GM18519 (cell line): Measurements from ENCODE around the gene MATK.
"Not testable (repeated sequence)": the region's sequence is repeated elsewhere in the genome, so short reads cannot be mapped to it uniquely, and the experiment has no call there.

Experiments used
- ATAC-seq: cut with Tn5 transposase; IDR thresholded peaks from one replicate; pipeline ENCODE4 v1.9.1; 2021; ENCODE audit warnings: mild to moderate bottlenecking, moderate library complexity; ENCODE audit not compliant: unreplicated experiment, low FRiP score

The MATK gene

DNA sequence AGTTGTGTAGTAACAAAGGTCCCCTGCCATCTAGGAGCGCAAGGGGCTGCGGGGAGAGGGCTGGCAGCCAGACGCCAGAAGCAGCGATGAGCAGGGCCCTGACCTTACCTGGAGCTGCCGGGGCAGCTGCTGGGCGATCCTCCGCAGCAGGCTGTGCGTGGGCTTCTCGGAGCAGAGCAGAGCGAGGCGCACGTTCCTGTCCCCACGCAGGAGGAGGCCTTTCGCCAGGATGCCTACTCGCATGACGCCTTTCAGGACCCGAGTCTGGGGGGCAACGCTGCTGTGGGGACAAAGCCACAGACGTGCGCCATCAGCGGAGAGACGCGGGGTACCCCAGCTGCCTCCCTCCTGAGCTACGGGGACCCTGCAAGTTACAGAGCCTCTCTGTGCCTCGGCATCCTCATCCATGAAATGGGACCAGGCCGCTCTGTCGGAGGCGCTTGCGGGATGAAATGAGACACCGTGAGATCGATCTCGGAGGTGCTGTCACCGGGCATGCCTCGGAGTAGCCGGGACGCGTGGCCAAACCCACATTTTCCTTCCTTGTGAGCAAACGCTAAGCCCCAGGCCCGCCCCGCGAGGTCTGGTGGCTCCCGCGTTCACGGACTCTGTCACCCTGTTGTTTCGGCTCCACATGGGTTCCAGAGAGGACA, 30.5 kb upstream of the MATK start:
- ATAC-seq, result no peak

GRCh38 chr19:3816148-3816547, 30.0 kb upstream of the MATK start:
- ATAC-seq, result not testable (repeated sequence)

- ATAC-seq, result no peak
These were observed 28.5 kb upstream of the MATK start for GRCh38 chr19:3814648-3815047.

- no peak for ATAC-seq
These were observed 27.6 kb upstream of the MATK start for GRCh38 chr19:3813473-3814392.

- no peak for ATAC-seq
These were observed 24.7 kb upstream of the MATK start for GRCh38 chr19:3810708-3811355.

DNA sequence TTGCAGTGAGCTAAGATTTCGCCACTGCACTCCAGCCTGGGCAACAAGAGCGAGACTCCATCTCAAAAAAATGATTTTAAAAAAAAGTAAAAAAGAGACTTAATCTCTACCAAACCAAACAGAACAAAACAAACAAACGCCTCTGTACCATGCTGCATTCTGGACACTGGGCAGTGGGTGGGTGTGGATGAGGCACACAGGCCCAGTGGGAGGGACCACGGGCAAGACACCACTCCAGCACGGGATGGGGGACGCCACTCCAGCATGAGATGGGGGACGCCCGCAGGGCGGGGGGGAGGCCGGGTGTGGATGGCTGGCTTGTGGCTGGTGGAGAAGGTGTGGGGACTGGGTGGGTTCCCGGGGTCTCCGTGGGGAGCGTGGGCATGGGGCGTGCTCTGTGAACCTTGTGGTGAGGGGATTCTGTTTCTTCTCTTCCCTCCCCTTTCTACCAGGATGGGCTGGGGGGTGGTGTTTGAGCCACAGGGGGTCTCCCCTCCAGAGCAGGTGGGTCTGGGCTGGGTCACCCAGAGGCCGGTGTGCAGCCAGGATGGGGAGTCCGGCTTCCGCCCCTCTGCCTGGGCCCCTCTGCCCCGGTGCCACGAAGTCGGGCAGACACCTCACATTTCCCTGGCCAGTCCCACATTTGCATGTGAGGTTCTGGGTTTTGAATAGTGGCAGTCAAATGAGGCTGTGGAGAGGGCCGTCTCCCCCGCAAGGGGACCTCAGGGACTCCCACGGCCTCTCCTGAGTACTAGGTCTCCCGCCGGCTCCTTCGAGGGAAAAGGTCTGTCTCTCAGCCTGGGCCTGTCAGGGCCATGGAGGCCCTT, 23.9 kb upstream of the MATK start:
- ATAC-seq, result no peak

- no peak for ATAC-seq
These were observed 22.4 kb upstream of the MATK start for GRCh38 chr19:3808420-3809143.

DNA sequence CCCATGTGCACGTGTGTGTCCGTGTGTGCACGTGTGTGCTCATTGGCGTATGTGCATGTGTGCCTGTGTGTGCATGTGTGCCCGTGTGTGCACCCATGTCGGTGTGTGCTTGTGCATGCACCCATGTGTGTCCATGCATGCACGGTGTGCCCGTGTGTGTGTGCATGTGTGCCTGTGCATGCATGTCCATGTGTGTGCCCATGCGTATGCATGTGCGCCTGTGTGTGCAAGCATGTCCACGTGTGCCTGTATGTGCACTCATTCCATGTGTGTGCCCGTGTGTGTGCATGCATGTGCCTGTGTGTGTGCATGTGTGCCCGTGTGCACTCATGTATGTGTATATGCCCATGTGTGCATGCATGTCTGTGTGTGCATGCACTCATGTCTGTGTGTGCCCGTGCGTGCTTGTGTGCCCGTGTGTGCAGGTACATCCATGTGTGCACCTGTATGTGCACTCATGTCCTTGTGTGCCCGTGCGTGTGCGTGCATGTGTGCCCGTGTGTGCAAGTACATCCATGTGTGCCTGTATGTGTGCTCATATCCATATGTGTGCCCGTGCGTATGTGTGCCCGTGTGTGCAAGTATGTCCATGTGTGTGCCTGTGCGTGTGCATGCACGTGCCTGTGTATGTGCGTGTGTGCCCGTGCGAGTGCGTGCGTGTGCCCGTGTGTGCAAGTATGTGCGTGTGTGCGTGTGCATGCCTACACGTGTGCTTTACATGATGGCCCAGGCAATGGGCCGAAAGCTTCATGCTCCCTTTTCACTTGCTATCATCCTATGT, 21.6 kb upstream of the MATK start:
- no peak for ATAC-seq

- ATAC-seq, result no peak
These were observed 20.9 kb upstream of the MATK start for GRCh38 chr19:3807131-3807480.

DNA sequence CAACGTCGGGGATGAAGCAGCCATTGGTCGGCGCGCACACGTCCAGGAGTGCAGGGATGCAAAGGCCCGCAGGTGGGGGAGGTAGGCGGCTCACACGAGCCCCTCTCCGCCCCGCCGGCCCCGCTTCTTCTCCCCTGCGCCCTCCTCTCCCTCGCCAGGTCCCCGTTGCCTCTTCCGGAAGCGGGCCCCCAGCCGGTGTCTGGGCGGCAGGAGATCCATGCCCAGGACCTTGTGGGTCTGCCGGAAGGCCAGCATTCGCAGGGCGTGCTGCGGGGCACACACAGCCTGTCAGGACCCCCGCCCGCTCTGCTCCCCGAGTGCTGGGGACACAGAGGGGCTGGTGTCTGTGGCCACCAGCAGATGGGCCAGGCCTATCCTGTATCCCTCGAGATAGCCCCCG, 19.7 kb upstream of the MATK start:
- no peak for ATAC-seq

DNA sequence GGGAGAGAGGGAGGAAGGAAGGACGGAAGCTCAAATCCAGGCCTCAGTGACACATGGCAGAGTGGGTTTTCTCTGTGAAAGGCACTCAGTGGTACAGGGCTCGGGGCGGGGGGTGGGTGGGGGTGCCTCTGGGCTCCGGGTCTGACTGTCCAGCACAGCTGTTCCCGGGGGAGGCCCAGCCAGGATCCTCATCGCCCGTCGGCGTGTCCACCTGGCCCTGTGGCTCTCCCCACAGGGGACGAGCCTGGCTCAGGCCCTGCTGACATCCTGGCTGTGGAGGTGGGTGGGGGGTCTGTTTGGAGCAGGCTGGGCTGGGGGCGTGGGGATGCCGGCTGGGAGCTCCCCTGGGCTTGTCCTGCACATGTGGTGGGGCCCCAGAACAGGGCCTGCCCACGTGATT, 18.2 kb upstream of the MATK start:
- no peak for ATAC-seq

DNA sequence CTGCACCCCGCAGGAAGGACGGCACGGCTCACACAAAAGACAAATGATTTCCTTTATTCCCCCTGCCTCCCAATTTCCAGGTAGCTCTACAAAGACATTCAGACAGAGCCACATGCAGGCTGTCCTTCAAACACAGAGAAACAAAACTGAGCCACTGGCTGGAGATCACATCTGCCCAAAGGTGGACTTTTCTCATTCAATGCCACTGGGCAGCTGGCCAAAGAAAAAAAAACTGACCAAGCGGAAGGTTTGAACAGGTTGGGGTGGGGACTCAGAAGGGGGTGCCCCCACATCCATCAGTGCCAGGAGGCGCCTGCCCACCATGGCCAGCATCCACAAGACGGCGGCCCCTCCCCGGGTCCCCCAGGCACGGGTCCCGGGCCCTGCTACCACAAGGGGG, 17.8 kb upstream of the MATK start:
- ATAC-seq, result no peak

DNA sequence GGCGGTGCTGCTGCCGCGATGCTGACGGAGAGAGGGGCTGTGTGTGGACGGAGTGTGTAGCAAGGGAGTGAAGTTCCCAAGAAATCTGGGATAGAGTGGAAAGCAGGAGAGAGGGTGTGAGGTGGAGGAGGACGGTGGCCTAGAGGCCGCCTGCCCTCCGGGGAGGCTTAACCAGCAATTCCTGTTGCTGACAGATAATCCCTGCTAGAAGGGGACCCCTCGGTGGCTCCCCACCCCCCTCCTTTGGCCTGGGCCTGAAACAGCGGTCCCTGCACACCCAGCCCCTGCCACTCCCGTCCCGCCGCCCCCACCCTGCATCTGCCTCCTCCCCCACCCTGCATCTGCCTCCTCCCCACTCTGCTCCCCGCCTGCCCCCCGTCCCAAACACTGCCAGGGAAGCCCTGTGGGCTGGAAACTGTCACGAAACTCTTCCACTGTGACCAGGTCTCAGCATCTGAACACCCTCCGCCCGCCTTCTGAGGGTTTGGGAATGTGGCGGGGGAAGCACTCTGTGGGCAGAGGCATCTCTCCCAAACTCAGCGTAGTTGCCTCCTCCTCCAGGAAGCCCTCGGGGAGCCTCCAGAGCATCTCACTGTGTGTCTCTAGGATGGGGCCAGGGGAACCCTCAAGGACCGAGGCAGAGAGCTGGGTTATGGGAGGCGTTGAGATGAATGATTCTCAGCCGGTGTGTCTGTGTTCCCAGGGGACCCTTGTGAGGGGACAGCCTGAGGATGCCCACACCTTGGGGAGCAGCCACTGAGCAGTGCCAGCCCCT, 17.1 kb upstream of the MATK start:
- ATAC-seq, result no peak

- ATAC-seq, result no peak
These were observed 15.4 kb upstream of the MATK start for GRCh38 chr19:3801412-3802096.

- ATAC-seq, result no peak
These were observed 14.8 kb upstream of the MATK start for GRCh38 chr19:3800996-3801395.

GRCh38 chr19:3798137-3798536, 12.0 kb upstream of the MATK start:
- ATAC-seq, result no peak

GRCh38 chr19:3796358-3796757, 10.2 kb upstream of the MATK start:
- ATAC-seq, result no peak

GRCh38 chr19:3793799-3794198, 7.6 kb upstream of the MATK start:
- no peak for ATAC-seq
